GM19099 (cell line): ENCODE data around the gene CFAP54.

Source experiments
- POLR2A ChIP-seq: IDR thresholded peaks from 3 replicates; pipeline ENCODE4 v1.6.1; 2011; ENCODE audit warnings: low read depth; ENCODE audit not compliant: insufficient read length; ENCODE audit errors: extremely low read depth

The CFAP54 gene

GRCh38 chr12:96489392-96490056 lies at the start of gene CFAP54:
Gene CFAP54, plus strand, starts transcription at chr12:96489577. Its CDS starts 33 bp downstream, at chr12:96489610.
- no peak for TF ChIP-seq POLR2A

GRCh38 chr12:96441816-96442215 lies 47.6 kb upstream of the CFAP54 start:
- no peak for TF ChIP-seq POLR2A

GRCh38 chr12:96442906-96443305 lies 46.5 kb upstream of the CFAP54 start:
- no peak for TF ChIP-seq POLR2A

GRCh38 chr12:96444399-96444798 lies 45.0 kb upstream of the CFAP54 start:
- no peak for TF ChIP-seq POLR2A

GRCh38 chr12:96445691-96446583 lies 43.4 kb upstream of the CFAP54 start:
- TF ChIP-seq POLR2A = no peak

- TF ChIP-seq POLR2A = no peak
Measured at GRCh38 chr12:96447256-96447655, 42.1 kb upstream of the CFAP54 start.

GRCh38 chr12:96448300-96448699 lies 41.1 kb upstream of the CFAP54 start:
- TF ChIP-seq POLR2A = no peak

GRCh38 chr12:96452261-96452922 lies 37.0 kb upstream of the CFAP54 start:
- TF ChIP-seq POLR2A = no peak

- no peak for TF ChIP-seq POLR2A
Measured at GRCh38 chr12:96454396-96454795, 35.0 kb upstream of the CFAP54 start.

- TF ChIP-seq POLR2A = no peak
Measured at GRCh38 chr12:96456265-96456974, 33.0 kb upstream of the CFAP54 start.

GRCh38 chr12:96457191-96457930 lies 32.0 kb upstream of the CFAP54 start:
- no peak for TF ChIP-seq POLR2A

- no peak for TF ChIP-seq POLR2A
Measured at GRCh38 chr12:96462571-96463280, 26.7 kb upstream of the CFAP54 start.

GRCh38 chr12:96465896-96466295 lies 23.5 kb upstream of the CFAP54 start:
- no peak for TF ChIP-seq POLR2A

- TF ChIP-seq POLR2A = no peak
Measured at GRCh38 chr12:96466939-96467751, 22.2 kb upstream of the CFAP54 start.
